IPS-20b (cell line): Measurements from ENCODE around the gene SCGB3A1.

Source experiments
- H3K27ac ChIP-seq: one replicate; pipeline ENCODE4 v1.5.1; 2013; ENCODE audit warnings: low read length
- H3K27me3 ChIP-seq: 2 replicates; pipeline ENCODE4 v1.6.1; 2013; ENCODE audit warnings: mild to moderate bottlenecking, low read length, inconsistent platforms; ENCODE audit not compliant: insufficient read depth
- H3K36me3 ChIP-seq: 2 replicates; pipeline ENCODE4 v1.6.1; 2013; ENCODE audit warnings: low read depth, mild to moderate bottlenecking, inconsistent platforms, low read length, moderate library complexity; ENCODE audit not compliant: insufficient read depth
- H3K4me1 ChIP-seq: 2 replicates; pipeline ENCODE4 v1.6.1; 2013; ENCODE audit warnings: mild to moderate bottlenecking, control low read depth, inconsistent platforms, low read length, moderate library complexity; ENCODE audit not compliant: insufficient read depth
- H3K4me3 ChIP-seq: 2 replicates; pipeline ENCODE4 v1.5.1; 2013; ENCODE audit warnings: mild to moderate bottlenecking, low read length, inconsistent platforms
- H3K9ac ChIP-seq: 2 replicates; pipeline ENCODE4 v1.6.1; 2013; ENCODE audit warnings: low read depth, mild to moderate bottlenecking, inconsistent platforms, low read length, moderate library complexity
- H3K9me3 ChIP-seq: 2 replicates; pipeline ENCODE4 v1.6.1; 2013; ENCODE audit warnings: mild to moderate bottlenecking, low read depth, low read length, inconsistent platforms; ENCODE audit not compliant: insufficient read depth

SCGB3A1 gene

DNA sequence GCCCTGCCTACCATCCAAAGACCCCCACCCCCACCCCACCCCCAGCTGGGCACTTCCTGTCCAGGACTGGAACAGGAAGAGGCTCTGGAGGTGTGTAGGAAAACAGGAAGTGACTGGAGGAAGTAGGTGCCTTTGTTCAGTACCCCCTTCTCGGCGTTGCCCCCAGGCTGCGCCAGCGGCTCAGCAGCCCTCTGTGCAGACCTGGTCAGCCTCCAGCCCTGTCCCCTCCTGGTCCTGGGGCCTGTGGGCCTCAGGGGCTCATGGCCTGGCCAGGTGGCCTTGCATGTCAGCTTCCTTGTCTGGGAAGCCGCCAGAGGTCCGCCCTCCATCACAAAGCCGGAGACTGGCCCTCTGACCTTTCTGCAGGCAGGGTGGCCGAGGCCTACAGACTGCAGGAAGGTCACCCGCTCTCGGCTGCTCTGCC, 32.1 kb upstream of the SCGB3A1 start:
- H3K27ac ChIP-seq, result no peak overlapping the region
- H3K36me3 ChIP-seq, result no peaks in the 10 kb centered on the region
- H3K4me1 ChIP-seq, result no peaks in the 10 kb centered on the region
- H3K9ac ChIP-seq, result no peak overlapping the region
- no peak overlapping the region for H3K4me3 ChIP-seq
- H3K27me3 ChIP-seq, result peaks cover 16% of the 10 kb centered on the region
- H3K9me3 ChIP-seq, result no peaks in the 10 kb centered on the region

DNA sequence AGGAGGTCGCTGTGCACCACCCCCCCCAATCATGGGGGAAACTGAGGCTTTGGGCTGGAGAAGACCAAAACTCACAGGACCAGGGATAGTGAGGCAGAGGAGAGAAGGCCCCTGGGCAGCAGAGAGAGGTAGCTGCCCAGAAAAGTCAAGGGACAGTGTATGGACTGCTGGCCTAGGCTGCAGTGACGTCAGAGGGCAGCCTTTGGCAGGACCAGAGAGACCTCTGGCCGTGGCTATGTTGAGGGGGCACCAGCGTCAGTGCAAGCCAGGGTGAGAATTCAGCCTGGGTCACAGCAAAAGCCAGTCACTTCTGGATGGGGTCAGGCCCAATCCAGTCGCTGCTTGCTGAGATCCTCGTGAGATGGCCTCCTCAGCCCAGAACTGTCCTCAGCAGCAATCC, 31.6 kb upstream of the SCGB3A1 start:
- no peak overlapping the region for H3K4me3 ChIP-seq
- H3K27me3 ChIP-seq, result peaks cover 20% of the 10 kb centered on the region
- H3K36me3 ChIP-seq, result no peaks in the 10 kb centered on the region
- no peak overlapping the region for H3K27ac ChIP-seq
- no peak overlapping the region for H3K9ac ChIP-seq
- no peaks in the 10 kb centered on the region for H3K4me1 ChIP-seq
- H3K9me3 ChIP-seq, result no peaks in the 10 kb centered on the region

DNA sequence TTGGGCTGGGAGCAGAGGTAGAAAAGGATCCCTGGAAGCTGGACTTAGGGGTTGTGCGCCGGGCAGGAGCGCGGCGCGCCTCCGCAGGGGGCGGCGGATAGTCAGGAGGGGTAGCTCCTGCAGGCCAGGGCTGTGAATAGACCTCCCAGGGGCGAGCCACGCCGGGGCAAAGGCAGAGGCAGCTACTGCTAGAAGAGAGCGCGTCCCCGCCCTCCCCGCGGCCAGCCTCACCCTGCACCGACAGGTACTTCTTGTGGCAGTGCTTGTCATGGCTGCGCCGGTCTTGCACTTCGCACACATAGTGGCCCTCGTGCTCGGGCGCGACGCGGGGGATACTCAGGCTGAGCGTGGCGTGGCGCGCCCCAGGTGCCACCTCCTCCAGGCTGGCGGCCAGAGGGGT, 30.0 kb upstream of the SCGB3A1 start:
- Histone ChIP-seq H3K27me3 (peaks cover 27% of the 10 kb centered on the region), H3K9me3 (no peaks in the 10 kb centered on the region), H3K4me3 (no peak overlapping the region), H3K9ac (no peak overlapping the region), H3K36me3 (no peaks in the 10 kb centered on the region), H3K4me1 (no peaks in the 10 kb centered on the region), H3K27ac (no peak overlapping the region)

DNA sequence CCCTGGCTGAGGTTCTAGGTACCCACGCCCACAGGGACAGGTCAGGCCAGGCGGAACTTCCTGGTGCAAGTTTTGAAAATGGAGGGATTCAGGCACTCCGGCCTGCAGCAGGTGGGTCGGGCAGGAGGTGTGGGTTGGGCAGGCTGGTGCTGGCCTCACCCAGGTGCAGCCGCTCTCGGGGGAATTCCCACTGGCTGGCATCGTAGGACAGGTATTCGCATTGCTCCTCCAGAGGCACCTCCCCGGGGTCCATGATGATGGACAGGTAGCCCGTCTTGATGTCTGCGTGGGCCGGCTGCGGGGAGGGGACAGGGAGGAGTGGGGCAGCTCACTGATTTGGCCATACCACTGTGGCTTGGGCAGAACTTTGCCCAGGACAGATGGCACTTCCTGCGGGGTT, 28.7 kb upstream of the SCGB3A1 start:
- no peak overlapping the region for H3K27ac ChIP-seq
- no peaks in the 10 kb centered on the region for H3K9me3 ChIP-seq
- no peaks in the 10 kb centered on the region for H3K4me1 ChIP-seq
- H3K36me3 ChIP-seq, result no peaks in the 10 kb centered on the region
- H3K27me3 ChIP-seq, result peaks cover 28% of the 10 kb centered on the region
- H3K9ac ChIP-seq, result no peak overlapping the region
- no peak overlapping the region for H3K4me3 ChIP-seq

DNA sequence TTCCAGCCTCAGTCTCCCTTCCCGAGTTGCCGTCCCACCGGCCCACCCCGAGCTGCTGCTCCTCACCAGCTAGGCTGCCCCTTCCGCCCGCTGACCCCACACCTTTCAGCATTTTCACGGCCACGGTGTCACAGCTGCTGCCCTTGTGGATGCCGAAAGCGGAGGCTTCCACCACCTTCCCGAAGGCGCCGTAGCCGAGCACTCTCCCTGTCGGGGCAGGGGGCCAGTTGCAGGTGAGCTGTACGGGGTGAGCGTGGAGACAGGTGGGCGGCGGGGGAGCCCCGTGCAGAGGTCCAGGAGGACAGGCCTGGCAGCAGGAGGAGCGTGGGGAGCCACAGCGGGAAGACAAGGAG, 28.2 kb upstream of the SCGB3A1 start:
- Histone ChIP-seq H3K27ac (no peak overlapping the region), H3K27me3 (peaks cover 28% of the 10 kb centered on the region), H3K4me3 (peak overlapping the region; percentile 73; the same call in 1 of the 2 replicates), H3K9ac (no peak overlapping the region), H3K9me3 (no peaks in the 10 kb centered on the region), H3K36me3 (no peaks in the 10 kb centered on the region), H3K4me1 (no peaks in the 10 kb centered on the region)

DNA sequence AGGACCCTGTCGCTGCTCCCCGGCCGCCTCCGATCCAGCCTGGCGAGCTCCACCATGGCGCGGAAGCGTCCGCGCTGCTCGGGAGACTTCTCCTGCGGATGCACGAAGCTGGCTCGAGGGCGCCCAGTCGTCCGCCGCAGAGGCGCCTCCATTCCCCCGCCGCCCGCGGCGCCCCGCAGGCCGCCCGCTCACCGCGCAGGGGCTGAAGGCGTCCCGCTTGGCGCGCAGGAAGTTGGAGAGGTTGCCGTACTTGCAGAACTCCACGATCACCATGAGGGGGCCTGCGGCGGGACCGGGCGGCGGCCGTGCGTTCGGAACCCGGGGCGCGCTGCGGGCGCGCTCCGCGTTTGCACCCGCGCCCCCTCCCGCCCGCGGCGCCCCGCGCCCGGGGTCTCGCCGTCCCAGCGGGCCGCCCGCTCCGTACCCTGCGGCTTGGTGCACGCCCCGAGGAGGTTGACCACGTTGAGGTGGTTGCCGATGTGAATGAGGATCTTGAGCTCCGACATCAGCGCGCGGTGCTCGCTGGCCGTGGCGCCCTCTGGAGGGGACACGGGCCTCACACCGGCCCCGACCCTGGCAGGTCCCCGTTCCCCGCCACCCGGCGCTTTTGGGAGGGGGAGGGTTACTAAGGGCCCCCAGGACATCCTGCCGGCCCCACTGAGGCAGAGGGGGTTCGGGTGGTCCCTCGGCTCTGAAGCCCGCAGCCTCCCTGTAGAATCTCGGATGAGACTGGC, 27.7 kb upstream of the SCGB3A1 start:
- peak overlapping the region; percentile 48; the same call in 1 of the 2 replicates for H3K9ac ChIP-seq
- peaks cover 28% of the 10 kb centered on the region for H3K27me3 ChIP-seq
- H3K36me3 ChIP-seq, result no peaks in the 10 kb centered on the region
- H3K4me3 ChIP-seq, result peak overlapping the region; percentile 73
- no peak overlapping the region for H3K27ac ChIP-seq
- H3K4me1 ChIP-seq, result no peaks in the 10 kb centered on the region
- H3K9me3 ChIP-seq, result no peaks in the 10 kb centered on the region

DNA sequence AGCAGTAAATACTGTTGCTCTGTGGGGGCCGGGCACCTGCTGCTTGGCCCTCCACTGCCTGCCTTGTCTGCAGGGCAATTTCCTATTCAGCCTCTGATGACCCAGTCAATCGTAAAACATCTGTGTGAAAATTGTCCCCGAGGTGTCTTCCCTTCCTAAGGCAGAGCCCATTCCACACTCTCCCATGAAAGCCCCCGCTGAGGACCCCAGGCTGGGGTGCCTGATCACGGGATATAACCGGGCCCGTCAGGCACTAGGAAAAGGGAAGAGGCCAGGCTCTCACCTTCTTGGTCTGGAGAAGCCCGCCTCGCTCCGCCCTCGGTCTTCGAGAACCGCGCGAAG, 27.2 kb upstream of the SCGB3A1 start:
- Histone ChIP-seq H3K9ac (peak overlapping the region; percentile 48; the same call in 1 of the 2 replicates), H3K27me3 (peaks cover 28% of the 10 kb centered on the region), H3K36me3 (no peaks in the 10 kb centered on the region), H3K4me1 (no peaks in the 10 kb centered on the region), H3K27ac (no peak overlapping the region), H3K9me3 (no peaks in the 10 kb centered on the region), H3K4me3 (peak overlapping the region; percentile 73)

DNA sequence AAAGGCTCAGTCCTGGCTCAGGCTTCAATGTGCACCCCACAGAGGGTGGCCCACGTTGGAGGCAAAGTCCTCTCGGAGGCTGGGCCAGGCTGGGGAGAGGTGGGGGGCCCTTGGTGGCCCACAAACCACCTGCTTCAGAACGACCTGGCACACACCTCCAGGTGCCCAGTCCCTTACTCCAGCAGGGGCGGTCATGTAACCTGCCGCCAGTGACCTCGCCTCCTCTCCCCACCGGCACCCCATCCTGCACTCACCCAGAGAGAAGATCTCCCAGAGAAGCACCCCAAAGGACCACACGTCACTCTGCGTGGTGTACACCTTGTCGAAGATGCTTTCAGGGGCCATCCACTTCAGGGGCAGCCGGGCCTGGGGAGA, 22.5 kb upstream of the SCGB3A1 start:
- H3K27me3 ChIP-seq, result peaks cover 15% of the 10 kb centered on the region
- no peaks in the 10 kb centered on the region for H3K9me3 ChIP-seq
- H3K36me3 ChIP-seq, result no peaks in the 10 kb centered on the region
- no peak overlapping the region for H3K27ac ChIP-seq
- no peak overlapping the region for H3K4me3 ChIP-seq
- H3K9ac ChIP-seq, result no peak overlapping the region
- H3K4me1 ChIP-seq, result no peaks in the 10 kb centered on the region

DNA sequence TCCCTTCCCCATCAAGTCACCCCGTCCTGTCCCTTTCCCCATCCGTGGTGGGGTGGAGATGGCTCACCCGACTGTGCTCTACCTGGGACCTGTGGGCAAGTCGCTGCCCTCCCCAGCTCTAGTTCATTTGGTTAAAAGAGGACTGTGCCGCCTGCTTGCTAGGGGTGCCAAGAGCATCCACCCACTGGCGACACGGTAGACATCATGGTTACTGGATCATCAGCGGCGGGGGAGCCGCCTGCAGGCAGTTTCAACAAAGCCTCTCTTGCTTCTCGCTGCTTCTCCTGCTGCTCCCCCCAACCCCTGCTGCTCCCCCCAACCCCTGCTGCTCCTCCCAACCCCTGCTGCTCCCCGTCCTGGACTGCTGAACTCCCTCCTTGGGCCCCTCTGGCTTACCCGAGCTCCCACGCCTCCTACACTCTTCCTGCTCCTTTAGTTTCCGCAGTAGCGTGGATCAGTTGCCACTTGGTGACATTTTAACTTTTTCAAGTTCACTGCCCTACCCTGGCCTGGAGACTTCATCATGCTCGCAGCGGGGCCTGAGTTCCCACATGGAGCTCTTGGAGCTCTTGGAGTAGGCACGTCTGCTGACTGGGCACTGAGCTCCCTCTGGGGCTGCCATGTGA, 22.0 kb upstream of the SCGB3A1 start:
- H3K9me3 ChIP-seq, result no peaks in the 10 kb centered on the region
- H3K27me3 ChIP-seq, result peaks cover 10% of the 10 kb centered on the region

DNA sequence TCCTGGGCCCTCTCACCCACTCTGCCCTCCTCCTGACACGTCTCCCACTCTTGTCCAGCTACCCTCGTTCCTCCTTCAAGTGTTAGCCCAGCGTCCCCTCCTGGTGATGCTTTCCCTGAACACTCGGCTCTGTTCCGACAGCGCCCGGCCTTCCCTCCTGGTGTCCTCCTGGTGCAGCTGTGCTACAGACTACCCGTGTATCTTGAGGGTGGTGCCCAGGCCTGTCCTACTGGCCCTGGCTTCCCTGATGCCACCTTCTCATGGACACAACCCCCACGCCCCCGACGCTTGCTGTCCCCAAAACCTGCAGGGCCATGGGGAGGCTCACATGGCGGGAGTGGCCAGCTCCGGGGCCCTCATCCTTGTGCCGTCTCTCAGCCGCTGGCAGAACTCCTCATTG, 21.4 kb upstream of the SCGB3A1 start:
- Histone ChIP-seq H3K9me3 (no peaks in the 10 kb centered on the region), H3K9ac (no peak overlapping the region), H3K27ac (no peak overlapping the region), H3K27me3 (peaks cover 8% of the 10 kb centered on the region), H3K4me1 (no peaks in the 10 kb centered on the region), H3K4me3 (no peak overlapping the region), H3K36me3 (no peaks in the 10 kb centered on the region)

More for the DNA sequence above, 22.0 kb upstream of the SCGB3A1 start:
- H3K4me3 ChIP-seq, result no peak overlapping the region
- H3K36me3 ChIP-seq, result no peaks in the 10 kb centered on the region
- no peaks in the 10 kb centered on the region for H3K4me1 ChIP-seq
- H3K9ac ChIP-seq, result no peak overlapping the region
- H3K27ac ChIP-seq, result no peak overlapping the region

DNA sequence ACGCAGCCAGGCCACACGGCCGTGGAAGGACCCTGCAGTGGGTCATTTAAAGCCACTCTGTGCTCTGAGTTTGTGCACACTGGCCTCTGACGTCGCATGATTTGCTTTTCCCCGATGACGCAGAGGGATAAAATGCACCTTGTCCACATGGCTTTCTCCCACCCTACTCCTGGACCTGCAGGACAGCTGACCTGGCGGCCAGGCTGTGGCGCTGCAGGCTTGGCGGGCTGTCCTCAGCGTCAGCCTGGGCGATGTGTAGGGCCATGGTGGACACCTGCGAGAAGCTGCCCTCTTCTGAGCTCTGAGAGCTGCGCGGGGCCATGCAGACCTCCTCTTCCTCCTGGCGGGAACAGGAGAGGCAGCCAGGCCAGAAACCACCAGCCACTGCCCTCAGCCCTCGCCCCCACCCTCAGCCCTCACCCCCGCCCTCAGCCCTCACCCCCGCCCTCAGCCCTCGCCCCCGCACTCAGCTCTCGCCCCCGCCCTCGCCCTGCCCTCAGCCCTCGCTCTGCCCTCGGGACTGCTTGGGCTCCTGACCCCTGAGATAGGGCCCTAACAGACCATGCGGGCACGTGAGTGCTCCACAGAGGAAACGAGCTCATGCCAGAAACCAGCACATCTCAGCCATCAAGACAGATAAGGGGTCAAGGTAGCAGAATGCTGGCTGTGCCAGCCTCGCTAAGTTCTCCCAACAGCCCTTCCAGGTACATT, 20.0 kb upstream of the SCGB3A1 start:
- 0 out of 2 replicates have a peak, but pooled peaks cover under 1% of the 10 kb centered on the region for H3K27me3 ChIP-seq

More for the DNA sequence above, 20.0 kb upstream of the SCGB3A1 start:
- no peaks in the 10 kb centered on the region for H3K9me3 ChIP-seq
- no peak overlapping the region for H3K9ac ChIP-seq
- H3K4me3 ChIP-seq, result no peak overlapping the region
- H3K4me1 ChIP-seq, result no peaks in the 10 kb centered on the region
- H3K36me3 ChIP-seq, result no peaks in the 10 kb centered on the region
- no peak overlapping the region for H3K27ac ChIP-seq
